Astrocyte of the hippocampus (primary cell): ENCODE results near the gene RINT1.

Experiments
- DNase-seq: peaks from one replicate; pipeline ENCODE4 v3.0.0; 2011; ENCODE audit warnings: low read depth, low spot score

The RINT1 gene

DNA sequence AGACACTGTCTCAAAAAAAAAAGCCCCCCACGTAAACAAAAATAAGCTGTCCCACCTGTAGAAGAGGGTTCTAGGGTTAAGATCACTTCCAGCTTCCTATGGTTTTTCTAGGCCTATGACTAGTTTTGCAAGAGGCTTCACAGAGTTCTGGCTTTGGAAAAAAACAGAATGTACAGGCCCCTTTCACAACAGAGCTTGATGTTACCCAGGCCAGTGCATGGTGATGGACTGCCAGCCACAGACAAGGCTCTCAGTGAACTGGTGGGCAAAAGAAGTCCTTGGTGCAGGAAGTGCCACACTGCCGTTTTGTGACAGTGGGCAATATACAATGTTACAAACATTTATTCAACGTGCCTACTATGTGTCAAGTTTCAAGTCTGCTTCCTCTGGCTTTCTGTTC, 67.5 kb downstream of the RINT1 start:
- DNase-seq, result no peak

DNA sequence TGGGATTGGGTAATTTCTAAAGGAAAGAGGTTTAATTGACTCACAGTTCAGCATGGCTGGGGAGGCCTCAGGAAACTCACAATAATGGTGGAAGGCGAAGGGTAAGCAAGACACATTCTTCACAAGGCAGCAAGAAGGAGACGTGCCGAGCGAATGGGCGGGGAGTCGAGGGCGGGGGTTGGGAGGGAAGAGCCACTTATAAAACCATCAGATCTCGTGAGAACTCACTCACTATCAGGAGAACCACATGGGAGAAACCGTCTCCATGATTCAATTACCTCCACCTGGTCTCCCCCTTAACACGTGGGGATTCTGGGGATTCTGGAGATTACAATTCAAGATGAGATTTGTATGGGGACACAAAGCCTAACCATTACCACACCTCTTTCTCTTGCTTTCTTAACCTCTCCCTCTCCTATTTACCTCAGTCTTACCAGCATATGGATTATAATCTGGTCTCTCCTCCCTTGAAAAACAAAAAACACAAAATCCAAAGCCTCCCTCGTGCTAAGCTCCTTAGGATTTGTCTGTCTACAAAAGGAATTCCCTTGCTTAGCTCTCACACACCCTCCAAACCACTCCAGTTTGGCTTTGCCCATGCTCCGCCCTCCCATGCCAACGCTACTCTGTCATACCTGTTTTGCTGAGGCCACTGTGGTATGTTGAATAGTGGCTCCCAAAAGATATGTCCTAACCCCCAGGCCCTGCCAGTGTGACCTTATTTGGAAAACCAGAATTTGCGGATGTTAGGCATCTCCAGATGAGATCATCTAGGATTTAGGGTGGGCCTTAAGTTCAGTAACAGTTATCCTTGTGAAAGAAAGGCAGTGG, 68.9 kb downstream of the RINT1 start:
- peak; percentile 34 for DNase-seq

- peak; percentile 15 for DNase-seq
Measured at GRCh38 chr7:105602325-105603305, 70.6 kb downstream of the RINT1 start.

GRCh38 chr7:105610165-105610930, 78.3 kb downstream of the RINT1 start:
- no peak for DNase-seq

GRCh38 chr7:105611856-105612775, 80.1 kb downstream of the RINT1 start:
- peak; percentile 55 for DNase-seq

DNA sequence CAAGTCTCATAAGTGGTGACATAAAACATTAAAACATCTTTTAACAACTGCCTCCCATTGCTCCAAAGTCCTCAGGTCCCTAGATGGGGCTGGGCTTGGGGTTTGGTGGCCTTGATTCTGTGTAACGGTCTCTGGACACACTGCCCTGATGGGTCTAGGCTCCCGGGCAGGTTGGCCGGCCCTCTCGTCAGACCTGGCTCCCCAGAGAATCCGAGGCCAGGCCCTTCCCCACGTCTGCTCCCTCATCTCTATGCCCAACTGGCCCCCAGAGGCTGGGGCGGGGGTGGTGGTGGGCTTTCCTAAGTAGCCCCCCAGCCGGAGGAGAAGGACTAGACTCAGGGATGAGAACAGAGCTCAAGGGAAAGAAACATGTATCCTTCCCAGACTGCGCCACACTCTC, 80.8 kb downstream of the RINT1 start:
- DNase-seq, result no peak

- DNase-seq, result no peak
Measured at GRCh38 chr7:105613611-105614330, 81.8 kb downstream of the RINT1 start.

DNA sequence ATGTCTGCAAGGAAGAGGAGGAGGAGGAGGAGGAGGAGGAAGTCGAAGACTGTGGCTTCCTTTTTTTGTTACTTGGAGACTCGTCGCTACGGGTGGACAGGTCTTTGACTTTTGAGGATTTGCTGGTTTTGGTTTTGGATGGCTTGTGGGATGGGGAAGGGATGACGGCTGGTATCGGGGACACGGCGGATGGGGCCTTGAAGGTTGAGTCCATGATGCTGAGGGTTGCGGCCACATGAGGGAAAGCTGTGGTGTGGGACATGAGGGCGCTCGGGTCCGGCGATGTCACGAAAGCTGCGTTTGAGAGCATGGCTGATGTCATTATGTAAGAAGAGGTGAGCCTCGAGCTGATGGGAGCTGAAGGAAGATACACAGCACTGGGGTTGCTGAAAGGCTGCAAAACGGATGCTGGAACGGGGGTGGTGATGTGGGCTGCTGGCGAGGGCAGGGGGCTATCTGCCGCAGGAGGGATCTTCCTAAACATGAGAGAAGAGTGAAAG, 82.4 kb downstream of the RINT1 start:
- no peak for DNase-seq
